KG1 (cell line): ENCODE data around the gene KRT4.

ENCODE experiments used
- DNase-seq: peaks from one replicate; lab custom pipeline; 2025; lab: John Stamatoyannopoulos, UW

Gene KRT4

DNA sequence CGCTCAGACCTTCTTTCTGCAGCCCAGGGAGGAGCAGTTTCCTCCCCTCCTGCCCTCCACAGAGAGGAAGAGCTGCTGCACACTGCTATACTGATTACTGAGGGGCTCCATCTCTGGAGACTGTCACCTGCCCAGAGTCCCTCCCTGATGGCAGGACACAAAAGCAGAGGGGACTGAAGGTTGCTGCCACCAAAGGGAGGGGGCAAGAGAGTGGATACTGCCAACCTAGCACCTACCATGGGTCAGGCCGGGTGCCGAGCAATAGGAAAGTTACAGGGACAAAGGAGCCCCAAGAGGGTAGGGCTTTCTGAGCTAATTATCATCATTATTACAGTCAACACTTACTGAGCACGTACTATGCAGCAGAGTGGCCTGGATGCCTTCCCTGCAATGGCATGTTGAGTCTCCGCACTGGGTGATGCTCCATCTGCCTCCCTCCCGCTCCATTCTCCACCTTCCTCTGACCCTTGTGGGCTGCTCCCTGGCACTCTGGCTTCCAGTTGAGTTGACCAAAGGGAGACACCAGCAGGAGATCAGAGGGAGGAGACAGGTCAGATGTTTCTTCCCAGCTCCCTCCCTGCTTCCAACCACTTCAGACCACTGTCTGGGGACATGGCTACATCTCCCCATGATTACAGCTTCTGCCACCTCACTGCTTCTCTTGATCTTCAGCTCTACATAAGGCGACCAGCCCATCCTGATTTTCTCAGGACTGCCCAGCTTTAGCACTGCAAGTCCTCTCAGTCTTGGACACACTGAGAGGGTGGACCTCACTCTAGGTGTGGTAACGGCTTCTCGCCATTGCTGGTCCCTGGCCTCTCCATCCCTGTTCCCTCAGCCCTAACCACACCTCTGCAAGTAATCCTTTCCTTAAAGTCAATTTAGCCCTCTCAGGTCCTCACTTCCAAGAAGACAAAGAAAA, 22.8 kb upstream of the KRT4 start:
- no peak for DNase-seq

DNA sequence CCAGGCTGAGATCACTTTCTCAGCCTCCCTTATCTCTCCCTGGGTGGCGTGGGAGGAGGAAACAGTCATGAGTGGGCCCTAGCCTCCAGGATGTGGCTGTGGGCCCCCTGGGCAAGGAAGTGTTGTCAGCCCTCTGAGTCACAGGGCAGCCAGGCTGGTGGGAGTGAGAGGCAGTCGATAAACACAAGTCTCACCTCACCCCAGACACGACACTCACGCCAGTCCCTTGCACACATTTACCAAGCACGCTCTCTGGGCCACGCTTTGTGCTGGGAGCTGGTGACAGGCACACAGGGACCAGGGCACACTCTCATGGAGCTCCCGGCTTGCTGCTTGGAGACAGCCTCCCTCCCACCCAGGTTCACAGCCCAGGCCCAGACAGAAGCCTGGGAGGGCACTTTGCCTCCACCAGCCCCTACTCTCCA, 22.1 kb upstream of the KRT4 start:
- no peak for DNase-seq

DNA sequence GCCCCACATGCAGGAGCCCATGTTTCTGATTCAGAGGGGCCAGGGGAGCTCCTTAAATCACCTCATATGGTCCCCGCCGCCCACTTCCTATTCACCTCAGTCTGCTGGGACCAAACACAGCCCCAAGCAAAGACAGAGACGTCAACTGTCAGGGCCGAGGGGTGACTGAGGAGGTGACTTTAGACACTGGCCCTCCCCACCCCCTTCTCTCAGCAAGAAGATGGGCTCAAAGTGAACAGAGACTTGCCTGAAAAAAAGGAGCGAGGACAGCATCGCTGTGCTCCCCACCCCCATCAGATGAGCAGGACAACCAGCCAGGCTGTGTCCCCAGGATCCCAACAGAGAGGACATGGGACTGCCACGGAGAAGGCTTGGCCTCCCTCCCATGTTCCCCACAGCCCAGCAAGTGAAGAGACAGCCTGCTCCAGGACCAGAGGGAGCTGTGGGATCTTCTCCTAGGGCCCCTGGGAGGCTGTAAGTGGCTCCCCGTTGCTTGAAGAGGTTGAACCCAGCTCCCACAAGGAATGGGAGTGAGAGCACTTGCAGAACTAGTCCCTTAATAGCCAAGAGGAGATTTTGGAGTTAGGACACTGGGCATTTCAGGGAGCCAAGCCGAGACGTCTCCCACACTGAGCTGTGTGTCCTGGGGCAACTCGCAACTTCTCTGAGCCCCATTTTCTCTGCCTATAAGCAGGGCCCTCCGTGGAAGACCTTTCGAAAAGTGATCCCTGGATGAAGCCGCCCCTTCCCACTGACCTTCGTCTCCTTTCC, 21.5 kb upstream of the KRT4 start:
- no peak for DNase-seq

DNA sequence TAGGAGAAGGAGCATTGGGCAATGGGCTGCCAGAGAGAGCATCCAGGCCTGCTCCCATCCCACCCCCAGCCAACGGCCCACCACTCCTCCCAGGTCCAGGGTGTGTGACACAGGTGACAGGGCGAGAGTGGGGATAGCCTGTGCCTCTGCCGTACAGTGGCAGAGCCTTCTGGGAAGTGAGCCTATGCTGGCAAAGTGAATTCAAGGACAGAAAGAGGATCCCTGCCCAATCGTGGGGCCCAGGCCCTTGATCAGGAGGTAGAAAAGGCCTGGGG, 20.7 kb upstream of the KRT4 start:
- no peak for DNase-seq

DNA sequence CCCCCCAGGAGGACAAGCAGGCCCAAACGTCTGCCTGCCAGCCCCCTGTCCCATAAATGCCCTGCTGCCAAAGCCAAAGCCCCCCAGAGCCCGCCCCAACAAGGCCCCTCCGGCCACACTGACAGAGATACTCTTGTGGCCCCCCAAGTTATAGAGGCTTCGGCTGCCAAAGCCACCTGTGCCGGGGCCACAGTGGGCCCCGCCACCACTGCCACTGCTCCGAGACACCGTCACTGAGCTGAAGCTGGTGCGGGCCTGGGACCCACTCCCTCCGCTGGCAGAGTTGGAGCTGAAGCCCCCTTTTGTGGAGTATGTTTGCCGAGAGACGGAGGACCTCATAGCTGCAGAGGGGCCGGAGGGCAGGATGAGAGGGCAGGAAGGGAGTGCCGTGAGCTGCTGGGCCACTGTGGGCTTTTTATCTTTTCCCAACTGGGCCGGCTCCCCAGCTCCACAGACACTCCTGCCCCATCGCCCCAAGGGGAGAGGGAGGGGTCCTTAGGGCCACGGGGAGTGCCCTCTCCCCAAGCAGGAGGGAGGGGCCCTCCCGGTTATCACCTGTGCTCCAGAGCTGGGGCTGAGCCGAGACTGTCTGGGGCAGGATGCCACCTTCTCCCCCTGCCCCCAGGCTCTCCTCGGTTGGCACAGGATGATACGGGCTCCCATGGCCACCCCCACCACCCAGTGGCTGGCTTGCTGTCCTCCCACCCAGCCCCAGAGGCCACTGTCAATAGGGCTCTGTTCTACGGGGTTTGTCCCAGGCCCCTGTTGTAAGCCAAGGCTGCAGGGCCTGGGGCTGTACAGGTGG, 20.2 kb upstream of the KRT4 start, which contains the start of gene KRT79:
KRT79 (minus strand) TSS at position 390 of the 805 bp plus-strand sequence; CDS start at position 339, 51 bp downstream.
- DNase-seq, result no peak

DNA sequence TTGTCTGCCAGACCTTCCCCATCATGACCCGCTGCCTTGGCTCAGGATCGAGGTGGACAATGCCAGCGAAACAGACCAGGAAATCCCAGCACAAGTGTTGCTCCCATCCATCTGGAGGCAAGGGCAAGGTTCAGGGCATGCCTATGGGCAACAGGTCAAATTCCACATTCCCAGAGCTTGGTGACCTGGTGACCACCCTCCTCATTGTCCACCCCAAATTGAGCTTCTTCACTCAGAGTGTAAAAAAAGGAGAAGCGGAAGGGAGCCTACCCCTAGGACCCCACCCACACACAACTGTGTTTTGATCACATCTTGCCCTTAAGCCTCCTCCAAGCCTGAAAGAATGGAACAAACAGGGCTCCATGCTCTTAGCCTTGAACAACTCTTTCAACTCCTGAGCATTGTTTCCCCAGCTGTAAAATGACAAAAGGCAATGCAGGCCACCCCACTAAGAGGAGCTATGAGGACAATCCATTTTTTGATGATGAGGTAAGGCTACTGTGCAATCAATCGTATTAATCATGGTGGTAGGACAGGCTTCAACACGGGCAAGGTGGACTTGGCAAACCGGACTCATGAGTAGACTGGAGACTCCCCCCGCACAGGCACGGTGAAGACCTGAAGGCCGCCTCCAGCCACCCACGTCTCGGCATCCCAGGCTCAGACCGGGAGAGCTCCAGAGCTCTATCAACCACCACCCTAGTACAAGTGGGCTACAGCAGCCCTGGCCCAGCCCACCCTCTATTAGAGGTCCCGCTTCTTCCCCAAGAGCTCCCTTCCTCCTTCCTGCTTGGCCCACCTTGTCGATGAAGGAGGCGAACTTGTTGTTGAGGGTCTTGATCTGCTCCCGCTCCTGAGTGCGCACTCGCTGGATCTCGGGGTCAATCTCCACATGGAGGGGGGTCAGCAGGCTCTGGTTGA, 19.3 kb upstream of the KRT4 start:
- no peak for DNase-seq

DNA sequence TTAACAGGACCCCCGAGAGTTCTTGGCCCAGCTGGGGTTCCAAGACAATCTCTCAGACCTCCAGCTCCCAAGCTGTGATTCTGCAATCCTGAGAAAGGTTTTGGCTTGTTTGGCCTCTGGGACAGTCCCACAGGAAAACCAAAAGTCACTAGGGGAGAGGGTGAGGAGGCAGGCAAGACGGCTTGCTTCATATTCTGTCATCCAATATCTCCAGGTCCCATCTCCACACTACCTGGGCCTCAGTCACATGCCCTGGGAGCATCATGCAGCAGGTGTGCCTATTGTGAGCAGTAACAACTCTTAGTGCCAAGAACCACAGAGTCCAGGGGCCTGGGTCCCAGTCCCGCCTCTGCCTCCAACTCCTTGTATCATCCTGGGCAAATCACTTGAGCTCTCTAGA, 18.5 kb upstream of the KRT4 start:
- no peak for DNase-seq

DNA sequence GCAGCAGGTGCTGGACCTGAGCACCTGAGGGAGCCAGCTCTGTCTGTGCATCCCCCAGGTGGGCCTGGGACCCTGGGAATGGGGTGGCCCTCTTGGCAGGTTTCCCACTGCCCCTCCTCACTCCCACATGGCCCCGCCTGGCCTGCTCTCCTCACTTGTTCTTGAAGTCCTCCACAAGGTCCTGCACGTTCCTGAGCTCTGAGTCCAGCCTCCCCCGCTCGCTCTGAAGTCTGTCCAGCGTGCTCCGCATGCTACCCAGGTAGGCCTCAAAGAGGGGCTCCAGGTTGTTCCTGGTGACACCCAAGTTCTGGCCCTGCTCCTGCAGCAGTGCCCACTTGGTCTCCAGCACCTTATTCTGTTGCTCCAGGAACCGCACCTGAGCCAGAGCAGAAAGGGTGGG, 17.3 kb upstream of the KRT4 start:
- DNase-seq, result no peak

DNA sequence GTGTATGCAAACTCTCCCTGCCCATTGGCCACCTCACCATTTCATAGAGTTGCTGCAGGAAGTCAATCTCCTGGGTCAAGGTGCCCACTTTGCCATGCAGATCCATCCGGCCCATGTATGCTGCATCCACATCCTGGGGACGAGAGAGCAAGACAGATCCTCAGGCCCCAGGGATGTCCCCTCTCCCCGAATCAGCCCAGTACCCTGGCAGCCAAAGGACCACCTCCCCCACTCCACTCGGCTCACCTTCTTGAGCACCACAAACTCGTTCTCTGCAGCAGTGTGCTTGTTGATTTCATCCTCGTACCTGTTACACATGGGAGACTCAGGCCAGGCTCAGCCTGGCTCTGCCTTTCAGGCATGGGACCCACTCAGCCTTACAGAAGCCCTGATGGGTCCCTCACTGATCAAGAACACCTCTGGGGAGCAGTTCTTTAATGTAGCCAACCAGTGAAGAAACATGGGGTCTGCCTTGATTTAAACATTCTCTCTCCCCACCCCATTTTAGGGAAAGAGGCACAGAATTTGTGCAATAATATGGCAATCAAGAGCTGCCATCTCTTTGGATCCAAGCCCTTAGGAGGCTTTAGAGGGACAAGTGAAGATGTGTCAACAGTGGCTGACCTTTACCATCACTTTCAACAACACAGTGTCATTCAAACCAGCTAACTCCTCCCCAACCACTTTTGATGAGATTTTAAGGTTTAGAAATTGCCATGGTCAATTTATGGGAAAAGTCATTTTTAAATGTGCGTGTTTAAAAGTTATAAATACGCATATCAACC, 16.3 kb upstream of the KRT4 start:
- DNase-seq, result no peak

DNA sequence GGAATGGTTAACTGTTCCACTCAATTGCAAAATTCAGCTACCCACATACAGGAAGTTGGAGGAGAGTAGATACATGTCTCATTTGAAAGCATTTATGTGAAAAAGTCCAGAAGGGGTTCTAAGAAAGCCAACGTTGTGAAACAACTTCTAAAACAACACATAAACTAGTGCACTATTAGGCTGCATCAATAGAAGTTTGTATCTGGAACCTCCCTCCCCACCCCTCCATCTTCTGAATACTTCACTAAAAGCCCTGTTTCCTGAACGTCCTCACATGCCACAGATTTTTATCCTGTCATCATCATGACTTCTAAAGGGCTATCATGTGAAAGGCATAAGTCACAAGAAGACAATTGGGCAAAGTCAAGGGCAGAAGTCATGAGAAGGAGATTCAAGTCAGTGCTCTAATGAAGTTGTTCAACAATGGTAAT, 14.7 kb upstream of the KRT4 start:
- DNase-seq, result no peak

DNA sequence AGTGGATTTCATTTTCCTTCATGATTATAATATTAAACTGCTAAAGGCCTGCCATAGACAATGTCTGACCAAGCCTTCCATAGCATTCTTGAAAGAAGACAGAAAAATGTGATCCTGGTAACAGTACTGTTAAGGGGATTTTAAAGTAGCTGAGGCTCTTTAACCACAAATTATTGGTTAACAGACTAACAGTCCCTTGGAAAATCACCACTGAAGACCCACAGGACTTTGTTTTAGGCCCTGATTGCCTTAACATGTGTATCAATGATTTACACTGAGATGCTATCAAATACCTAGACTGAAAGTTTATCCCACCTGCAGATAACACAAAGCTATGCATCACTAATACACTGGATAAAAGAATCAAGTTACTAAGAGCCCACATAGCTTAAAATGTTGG, 14.2 kb upstream of the KRT4 start:
- DNase-seq, result no peak

DNA sequence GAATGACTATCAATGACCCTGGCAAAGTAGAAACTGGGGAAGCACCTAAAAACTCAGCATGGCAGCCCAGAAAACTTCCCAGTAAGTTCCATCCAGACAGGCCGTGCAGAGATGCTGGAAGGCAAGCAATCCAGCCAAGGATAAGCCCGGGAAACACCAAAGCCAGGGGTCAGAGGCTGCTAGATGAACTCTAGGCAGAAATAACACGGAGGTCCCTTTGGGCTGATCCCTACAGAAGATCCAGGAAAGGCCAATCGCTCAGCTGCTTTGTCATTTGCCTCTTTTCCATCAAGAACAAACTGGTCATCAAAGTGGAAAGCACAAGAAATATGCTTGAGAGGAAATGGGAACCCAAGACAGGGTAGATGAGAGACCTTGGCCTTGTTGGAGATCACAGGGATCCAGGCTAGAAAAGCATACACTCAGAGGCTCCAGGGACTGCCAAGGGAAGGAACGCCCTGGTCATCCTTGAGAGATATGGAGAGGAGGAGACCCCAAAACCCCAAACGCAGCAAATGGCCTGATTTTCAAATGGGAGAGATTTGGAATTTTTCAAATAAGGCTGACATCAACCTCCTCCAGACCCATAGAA, 13.7 kb upstream of the KRT4 start:
- no peak for DNase-seq

DNA sequence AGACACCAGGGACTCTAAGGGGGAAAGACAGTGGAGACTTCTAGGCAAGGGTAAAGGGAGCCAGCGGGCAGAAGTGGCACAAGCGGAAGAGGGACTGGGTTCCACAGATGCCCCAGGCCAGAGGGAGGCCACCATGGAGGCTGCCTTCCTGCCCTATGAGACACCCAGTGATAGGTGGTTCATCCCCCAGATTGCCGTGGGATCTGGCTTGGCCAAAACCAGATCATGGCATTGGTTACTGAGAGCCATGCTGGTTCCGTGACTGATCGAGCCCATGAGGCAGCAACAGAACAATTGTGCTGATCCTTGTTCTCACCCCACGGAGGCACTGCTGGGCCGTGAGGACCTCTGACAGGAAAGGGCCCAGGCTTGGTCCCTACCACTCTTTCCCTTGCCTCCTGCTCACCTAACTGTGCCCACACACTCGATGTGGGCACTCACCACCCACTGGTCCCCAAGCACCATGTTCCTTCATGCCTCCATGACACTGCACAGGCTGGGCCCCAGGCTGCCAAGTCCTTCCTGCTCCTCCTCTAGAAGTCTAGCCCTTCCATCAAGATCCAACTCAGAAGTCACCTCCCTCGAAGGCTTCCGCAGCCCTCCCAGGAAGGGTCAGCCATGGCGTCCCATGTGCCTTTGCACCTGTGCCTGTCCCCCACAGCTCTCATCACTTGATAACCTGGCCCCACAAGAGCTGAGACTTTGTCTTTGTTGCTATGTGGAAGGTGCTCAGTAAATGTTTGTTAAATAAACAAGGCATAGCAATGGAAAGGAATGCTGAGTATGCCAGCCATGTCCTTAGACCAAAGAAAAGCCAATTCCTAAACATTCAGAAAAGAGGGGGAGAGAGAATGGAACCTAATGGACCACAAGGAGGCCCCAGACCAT, 12.9 kb upstream of the KRT4 start:
- no peak for DNase-seq

DNA sequence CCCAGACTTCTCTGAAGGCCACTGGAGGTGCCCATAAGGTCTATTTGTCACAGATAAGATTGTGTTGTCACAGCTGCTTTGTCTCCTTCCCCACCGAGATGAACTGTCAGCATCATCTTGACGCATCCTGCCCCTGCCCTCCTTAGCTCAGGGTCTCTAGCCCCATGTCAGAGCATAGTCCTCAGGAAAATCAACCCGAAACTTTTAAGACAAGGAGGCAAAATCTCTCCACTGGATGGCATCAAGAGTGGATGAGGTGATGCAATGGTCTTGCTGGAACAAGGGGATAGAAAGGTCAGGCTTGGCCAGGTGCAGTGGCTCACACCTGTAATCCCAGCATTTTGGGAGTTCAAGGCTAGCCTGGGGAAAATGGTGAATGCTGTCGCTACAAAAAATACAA, 12.0 kb upstream of the KRT4 start:
- no peak for DNase-seq

DNA sequence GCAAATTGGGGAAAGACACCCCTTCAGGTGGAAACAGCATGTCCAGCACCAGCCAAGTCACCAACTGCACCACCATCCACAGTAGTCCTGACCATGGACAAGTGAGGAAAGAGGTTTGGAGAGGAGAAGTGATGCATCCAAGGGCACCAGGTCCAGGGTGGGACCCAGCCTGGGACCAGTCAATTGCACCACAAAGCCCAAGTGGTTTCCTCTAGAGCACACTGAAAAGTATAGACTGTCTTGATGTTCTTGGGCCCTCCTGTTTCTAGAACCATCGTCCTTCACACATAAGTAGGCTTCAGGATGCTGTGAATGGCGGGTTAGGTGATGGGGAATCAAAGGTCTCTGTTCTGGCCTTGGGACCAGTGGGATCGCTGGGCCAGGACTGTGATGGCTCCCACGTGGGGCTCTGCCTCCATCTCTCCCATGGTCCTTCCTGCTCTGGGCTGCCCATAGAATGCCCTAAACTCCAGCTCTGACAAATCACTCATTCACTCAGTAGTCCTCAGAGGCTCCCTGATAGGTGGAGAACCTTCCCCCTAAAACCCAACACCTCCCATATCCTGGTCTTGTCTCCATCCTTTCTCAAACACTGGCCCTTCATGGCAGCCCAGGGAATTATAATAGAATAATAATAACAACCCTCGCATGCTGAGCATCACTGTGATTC, 11.0 kb upstream of the KRT4 start:
- DNase-seq, result no peak

DNA sequence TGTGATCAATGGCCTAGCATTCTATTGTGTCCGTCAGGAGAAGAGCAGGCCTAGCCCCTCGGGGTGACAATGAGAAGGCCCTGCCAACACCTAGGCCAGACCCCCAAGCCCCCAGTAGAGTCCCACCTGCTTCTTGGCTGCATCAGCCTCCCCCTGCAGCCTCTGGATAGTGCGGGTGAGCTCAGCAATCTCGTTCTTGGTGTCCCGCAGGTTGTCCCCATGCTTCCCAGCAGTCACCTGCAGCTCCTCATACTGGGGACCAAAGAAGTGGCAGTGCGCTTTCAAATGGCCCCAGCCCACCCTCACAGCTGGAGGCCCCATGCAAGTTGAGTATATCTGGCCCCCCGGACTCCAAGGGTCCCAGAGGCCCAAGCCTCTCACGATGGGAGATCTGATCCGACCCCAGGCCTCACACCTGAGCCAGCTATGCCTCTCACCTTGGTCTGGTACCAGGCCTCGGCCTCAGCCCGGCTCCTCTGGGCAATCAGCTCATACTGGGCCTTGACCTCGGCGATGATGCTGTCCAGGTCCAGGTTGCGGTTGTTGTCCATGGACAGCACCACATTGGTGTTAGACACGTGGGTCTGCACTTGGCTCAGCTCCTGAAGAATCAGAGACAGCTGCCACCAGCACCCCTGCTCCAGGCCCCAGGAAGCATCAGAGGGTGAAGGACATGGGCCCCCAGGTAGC, 10.0 kb upstream of the KRT4 start:
- DNase-seq, result no peak

DNA sequence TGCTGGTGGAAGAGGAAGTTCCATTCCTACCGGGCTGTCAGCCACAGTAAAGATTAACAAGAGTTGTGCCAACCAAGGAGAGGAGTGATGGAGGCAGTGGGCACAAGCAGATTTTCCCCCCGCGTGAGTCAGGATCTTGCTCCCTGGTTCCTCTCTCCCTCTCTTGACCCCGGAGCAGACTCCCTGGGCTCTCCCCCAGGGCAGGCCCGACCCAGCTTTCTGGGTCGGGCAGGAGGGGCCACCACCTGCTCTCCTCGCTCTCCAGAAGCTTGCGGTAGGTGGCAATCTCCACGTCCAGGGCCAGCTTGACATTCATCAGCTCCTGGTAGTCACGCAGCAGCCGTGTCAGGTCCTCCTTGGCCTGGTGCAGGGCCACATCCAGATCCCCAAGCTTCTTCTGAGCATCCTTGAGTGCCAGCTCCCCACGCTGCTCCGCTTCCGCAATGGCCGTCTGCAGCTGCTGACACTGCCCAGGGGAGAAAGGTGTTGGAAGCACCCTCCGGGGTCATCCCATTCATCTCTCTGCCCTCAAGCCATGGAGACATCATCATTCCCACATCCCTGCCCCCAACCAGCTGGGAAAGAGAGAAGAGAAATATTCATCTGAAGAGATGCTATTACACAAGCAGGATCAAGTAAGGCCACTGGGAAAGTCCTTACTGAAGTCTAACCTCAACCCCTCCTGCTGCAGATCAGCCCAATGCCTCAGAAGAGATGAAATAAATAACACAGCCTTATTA, 9.0 kb upstream of the KRT4 start:
- no peak for DNase-seq
